HG03139 (cell line): ENCODE results near the gene FRMD3.

ENCODE experiments used
- ATAC-seq: cut with Tn5 transposase; IDR thresholded peaks from one replicate; pipeline ENCODE4 v1.9.1; 2021; ENCODE audit not compliant: unreplicated experiment

The FRMD3 gene

DNA sequence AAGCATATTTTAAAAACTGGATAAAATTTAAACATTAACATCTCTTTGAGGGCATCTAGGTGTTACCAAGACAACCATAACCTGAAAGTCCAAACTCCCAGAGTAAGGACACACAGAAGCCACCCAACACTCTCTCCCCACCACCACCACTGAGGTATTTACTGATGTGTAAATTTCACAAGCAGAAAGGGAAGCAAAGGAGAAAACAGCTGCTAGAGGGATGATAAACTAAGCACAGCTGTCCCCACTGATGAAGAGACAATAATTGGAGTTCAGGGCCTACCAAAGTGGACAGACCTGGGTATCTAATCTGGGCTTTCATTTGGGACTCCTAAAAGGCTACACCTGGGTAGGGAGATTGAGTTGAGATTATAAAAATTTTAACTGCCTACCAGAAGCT is 63.6 kb downstream of the FRMD3 start:
- ATAC-seq, result no peak

DNA sequence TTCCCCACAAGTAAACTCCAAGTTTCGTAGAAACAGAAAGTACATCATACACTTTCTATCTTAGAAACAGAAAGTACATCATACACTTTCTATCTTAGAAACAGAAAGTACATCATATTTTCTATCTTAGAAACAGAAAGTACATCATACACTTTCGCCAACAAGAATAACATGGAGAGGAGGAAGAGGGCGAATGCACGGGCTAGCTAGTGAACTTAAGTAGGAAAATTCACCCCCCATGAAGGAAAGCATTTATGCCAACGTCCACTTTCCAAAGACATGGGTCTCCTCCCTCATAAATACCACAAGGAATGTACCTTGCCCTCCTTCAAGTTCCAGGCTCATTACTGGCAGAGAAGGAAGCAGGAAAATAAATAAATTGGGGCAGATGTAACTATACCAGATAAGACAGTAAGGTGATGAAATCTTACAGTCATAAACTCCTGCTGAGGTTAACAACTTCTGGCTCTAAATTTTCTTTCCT is 64.7 kb downstream of the FRMD3 start:
- peak; percentile 95 for ATAC-seq

DNA sequence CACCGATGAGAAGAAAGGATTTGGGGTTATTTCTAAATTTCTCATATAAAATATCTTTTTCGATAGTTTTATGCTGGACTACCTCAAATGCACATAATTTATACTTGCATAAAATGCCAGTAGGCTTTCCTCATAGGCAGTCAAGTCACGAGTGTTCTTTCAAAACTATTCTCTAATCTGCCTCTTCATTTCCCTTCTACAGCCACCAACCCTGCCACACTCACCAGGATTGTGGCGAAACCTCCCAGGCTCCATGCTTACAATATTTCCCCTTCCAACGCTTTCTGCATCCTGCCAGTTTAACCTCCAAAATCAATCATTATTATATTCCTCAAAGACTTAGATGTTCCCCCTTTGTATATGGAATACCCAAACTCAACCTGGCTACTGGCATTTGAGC is 65.4 kb downstream of the FRMD3 start:
- no peak for ATAC-seq

DNA sequence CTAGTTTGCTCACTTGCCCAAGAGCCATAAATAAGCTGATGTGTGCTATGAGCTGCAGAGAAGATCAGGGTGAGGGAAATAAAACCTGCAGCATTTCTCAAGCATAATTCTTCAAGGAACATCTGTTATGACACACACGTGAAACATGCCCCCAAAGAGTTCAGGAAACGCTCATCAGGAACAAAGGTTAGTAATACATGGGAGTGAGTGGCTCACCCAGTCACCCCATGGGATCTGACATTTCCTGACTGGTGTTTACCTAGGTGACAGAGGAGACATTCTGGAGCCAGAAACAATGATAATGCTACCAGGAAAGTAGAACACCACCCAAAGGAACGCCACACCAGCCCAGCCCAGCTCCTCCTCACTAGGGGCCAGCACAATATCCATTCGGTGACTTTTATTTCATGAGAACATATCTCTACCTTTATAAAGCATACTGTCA is 66.0 kb downstream of the FRMD3 start:
- ATAC-seq, result no peak

DNA sequence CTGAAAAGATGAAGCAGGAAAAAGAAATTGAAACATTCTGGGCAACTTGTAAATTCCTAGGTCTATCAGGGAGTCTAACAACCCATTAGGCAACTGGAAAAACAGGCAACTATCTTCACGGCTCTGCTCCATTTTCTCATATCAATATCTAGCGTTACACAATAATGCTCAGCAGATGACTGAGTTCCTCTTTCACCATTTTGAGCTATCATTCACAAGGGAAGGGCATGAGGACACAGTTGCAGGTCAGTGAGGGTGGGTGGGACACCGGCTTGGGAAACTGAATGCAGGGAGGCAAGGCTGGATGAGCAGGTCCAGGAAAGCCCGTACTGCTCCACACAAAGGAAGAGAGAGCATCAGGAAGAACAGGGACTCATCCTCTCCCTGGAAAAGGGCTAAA is 67.0 kb downstream of the FRMD3 start:
- no peak for ATAC-seq

DNA sequence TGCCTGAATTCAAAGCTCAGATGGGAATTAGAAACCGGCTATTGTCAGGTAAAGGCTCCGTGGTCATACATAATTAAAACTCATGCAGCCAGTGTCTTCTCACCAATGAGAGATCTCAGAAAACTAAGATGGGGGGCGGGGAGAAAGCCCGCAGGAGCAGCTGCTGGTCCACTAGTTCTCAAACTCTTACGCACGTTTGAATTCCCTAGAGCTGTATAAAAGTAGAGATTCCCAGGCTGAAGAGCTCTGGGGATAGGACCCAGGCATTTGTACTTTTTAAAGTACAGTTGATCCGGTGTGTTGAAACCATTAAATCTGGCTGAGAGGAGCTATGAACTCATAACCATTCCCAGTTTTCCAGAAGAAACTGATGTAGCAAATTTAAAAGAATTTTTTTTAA is 68.5 kb downstream of the FRMD3 start:
- ATAC-seq, result no peak

DNA sequence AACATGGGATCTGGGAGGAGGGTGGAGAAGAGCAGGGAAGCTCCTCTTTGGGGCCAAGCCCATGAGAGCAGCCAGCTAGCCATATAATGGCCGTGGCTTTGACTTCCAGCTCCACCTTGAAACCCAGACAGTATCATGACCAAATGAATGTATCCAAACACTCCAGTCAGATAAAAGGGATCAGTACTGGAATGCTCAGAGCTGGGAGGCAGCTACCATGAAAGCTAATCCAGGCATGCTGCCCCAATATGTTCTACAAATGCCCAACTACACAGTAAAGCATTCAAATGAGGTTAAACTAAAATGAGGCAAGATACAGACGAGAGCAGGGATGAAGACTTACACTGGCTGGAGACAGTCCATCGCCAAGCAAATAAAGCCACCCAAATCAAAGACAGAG is 69.4 kb downstream of the FRMD3 start:
- ATAC-seq, result no peak

DNA sequence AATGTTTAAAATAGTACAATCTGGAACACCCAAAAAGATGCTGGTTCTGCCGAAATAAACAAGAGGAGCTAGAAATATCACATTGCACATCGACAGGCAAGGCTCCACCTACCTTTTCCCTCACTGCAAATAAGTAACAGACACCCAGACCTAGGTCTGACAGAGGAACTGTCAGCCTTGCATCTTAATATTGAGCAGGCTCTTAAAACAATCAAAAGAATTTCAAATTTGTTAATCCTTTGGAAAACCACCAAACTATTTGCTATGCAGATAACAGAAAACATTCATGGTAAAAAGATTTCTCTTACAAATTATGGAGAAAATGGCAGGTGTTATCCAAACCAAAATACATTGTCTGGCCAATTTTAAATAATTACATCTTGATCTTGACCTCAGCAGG is 71.3 kb downstream of the FRMD3 start:
- ATAC-seq, result no peak

DNA sequence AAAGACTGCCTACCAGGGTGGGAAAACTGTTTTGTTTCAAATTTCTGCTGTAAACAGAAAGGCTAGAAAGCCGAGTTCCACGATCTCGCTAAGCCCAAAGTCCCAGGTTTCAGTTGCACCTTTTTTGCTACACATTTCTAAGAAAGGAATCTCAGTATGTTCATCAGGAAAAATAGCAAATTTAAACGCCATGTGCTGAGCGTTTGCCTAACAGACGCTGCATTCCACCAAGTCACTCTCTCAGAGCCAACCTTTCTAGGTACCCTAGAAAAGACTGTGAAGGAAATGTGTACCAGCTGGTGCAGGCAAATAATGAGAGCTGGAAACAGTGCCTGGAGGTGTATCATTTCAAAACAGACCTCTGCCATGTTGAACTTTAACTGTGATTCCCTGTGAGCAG is 71.8 kb downstream of the FRMD3 start:
- no peak for ATAC-seq

DNA sequence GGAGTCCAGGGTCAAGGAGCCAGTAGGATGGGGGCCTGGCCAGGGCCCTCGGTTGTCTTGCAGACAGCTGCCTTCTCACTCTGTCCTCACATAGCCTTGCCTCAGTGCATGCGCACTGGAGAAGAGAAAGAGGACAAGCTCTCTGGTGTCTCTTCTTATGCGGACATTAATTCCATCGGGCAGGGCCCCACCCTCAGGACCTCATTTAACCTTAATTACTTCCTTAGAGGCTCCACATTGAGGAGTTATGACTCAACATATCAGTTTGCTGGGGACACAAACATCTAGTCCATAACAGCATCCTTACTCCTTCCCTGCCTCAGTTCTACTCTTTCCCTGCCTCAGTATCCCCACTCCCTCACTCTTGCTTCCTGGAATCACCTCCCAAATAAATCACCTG is 78.4 kb downstream of the FRMD3 start:
- ATAC-seq, result no peak

DNA sequence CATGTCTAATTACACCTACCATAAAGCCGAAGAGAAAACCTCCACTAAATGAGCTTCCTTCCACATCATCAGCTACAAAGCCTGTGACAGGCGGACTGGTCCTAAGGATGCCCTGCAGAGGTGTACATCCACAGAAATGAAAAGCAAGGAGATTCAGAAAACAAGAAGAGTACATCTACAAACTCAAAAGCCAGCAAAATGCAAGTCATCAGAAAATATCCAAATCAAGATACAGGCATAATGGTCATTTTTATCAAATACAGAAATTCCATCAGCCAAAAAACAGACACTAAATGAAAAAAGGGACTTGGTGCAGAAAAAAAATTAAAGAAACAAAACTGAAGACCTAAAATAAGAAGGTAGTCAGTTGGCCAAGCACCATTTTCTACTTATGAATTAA is 79.7 kb downstream of the FRMD3 start:
- no peak for ATAC-seq

DNA sequence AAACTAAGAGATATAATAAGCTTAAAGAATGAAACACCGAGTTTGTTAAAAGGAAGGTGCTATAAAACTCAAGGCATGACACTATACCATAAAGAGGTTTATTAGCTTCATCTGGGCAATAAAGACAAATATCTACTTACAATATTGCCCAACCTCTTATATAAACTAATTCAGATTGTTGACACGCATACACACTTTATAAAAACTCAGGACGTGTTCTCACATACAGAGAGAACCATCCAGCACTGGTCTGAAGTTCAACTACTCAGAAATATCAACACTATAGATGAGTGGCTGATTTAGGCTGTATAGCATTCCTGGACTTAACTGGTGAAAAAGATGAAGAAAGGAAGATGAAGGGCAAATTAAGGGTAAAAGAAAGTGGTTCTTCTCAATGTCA is 81.2 kb downstream of the FRMD3 start:
- ATAC-seq, result no peak

DNA sequence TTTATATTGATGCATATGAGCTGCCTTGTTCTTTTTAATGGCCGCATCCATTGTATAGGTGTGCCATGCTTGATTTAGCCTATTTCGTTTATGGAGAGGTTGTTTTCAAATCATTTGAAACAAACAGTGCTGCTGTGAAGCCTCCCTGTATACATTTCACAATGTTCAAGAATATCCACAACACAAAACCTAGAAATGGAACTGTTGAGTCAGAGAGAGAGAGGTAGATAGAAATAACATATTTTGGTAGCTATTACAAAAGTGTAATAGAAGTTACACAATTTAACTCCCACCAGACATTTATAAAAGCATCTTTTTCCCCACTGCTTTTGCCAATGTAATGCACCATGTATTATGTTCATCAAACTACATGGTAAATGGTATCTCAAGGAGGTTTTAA is 82.0 kb downstream of the FRMD3 start:
- no peak for ATAC-seq

DNA sequence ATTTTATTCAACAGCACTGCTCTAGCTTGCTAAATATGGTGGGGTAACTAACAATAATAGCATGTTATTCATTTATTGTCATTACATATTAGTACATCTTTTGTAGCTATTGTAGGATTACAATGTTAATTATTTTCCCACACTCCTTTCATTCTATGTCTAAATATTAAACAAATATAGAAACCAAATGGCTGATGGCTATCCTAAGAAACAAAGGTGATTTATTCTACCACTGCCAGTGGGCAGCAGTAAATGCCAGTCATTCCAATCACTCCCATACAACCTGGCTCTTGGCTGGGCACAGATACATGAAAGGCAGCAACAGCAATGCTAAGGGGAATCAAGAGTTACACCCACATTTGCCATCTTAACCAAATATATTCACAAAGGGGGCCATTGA is 84.1 kb downstream of the FRMD3 start:
- ATAC-seq, result no peak

DNA sequence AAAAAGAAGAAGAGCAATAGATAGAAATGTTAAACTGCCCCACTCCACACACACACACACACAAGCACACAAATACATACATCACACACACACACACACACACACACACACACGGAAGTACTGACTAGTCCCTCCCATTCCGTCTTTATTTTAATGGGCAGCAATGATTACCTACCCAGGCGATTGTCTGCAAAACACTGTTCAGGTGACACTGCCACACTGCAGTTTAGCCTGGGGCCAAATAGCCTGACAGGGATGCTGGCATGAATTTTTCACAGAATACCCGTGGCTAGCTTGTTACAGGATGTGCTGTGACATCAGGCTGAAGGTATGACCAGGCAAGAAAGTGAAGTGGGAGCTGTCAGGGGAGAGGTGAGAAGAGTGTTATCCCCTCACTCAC is 86.9 kb downstream of the FRMD3 start:
- ATAC-seq, result no peak

DNA sequence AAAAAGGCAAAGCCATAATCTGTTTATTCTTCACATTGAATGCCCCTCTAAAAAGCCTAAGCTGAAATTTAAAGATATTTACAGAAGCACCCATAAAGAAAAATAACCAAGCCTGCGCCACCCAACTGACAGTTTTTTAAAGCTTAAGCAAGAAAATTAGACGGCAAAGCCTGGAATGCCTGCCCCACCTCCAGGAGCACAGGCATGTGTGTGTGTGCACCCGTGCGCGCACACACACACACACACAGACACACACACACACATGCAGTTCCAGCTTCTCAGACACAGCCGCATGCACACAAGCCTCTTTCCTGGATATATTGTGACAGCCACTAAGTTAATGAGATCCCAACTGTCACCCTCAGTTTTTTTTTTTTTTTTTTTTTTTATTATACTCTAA is 88.2 kb downstream of the FRMD3 start:
- no peak for ATAC-seq

DNA sequence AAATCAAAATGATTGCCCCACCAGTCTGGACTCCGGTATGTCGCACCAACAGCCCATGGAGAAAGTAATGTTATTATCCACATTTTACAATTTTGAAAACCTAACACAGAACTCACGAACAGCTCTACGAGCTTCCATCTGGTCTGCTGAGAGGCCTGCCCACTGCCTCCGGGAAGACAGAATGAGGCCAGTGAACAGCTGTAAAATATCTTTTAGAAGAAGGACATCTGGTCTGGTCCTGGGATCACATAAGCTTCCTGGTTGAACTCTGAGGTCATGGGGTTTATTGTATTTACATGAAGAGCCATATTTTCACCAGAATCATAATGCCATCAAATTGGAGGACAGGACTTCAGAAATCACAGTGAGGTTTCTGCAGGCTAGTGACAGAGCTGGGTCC is 89.0 kb downstream of the FRMD3 start:
- ATAC-seq, result no peak

DNA sequence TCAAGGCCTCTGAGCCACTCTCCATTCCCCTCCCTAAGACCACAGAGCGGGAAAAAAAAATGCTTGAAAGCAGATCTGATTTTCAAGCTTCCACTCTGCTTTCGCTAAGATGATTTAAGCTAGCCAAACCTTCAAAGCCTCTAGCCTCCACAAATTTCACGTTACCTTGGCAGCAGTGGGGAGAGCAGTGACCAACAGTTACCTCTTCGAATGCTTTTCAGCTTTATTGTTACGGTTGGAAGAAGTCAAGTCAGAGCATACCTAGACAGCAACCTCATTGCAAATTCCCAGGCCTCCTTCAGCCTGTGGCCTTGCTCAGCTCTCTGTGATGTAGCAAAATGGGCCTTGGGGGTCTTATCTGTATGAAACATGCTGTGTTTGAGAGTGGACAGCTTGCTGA is 89.6 kb downstream of the FRMD3 start:
- ATAC-seq, result no peak

DNA sequence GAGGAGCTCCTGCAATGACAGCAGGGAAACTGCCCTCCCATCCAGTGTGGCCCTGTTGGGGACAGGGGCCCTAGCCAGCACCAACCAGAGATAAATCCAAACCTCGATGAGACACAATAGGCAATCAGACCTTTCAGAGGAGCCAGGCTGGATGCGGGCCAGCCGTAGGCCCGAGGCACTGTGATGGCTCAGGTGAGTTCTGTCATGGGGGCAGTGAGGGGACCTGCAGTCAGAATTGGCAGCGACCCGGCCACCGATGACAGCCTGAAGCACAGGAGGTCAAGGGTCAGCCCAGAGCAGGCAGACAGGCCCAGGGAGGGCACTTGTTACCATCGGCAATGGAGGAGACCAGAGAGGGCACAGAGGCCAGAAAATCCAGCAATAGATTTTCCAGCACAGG is 90.8 kb downstream of the FRMD3 start:
- ATAC-seq, result no peak

DNA sequence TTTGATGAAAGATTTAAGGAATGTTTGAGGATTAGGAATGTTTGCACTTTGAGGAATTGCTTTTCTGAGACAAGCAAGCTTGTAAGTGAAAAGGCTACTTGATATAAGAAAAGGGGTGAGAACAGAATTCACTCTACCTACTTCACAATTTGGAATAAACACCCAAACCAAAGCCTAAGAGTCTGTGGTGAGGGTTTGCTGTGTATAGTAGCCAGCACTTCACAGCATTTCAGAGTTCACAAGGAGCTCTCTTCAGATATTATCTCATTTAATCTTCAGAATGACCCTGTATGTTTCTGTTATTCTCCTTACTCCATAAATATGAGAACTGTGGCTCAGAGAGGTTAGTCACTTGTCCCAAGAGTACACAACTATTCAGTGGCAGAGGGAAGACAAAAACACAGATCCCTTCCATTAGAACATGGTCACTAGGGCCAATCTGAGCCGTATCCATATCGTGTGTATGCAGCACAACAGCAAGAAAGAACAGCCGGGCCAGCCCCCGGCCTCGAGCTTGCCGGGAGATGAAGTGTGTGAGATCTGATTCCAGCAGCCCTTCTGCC is 92.4 kb downstream of the FRMD3 start:
- no peak for ATAC-seq

DNA sequence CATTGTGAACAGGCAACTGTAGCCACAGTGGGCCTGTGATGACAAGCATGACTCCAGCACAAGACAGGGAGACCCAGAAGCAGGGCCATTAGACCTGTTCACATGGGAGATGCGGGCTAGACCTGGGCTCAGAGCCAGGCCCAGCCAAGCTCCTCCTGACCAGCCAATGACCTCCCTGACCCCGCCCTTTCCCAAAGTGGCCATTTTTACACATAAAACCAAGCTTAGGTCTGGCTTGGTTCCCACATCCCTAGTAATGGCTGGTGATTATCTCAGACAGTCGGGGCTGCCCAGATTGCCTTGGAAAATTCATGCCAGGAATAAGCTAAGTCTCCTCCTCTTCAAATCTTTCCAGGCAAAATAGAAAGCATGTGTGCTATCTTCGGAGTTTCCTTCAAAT is 94.1 kb downstream of the FRMD3 start:
- ATAC-seq, result no peak

DNA sequence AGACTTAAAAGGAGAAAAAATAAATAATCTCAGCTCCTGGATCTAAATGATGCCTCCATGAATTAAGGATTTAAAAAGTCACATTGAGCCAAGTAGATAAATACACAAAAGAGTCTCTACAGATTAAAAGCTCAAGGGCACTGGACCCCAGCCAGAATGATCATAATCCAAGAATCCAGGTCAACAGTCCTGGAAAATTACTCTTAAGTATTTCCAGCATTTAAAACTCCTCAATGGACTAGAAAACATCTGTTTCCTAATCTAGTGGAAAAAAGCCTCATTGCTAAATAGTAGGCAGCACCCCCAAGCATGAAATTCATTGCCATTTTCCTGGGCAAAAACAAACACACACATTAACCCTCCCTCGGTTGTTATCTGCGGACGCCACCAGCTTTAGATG is 96.8 kb downstream of the FRMD3 start:
- ATAC-seq, result no peak

DNA sequence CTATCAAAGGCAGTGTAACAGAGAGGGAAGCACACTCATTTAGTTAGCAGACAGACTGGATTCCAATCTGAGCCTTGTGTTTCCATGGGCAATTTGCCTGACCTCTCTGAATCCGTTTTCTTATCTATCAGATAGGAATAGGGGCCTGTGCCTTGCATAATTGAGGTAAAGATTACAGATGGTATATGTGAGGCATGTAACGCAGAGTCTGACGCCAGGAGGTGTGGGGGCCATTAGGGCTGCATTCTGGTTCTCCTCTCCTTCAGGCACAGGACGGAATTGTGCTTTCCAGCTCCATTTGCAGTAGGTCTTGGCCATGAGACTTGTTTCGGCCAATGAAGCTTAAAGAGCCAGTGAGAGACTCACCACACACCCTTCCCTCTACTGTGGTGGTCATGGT is 97.6 kb downstream of the FRMD3 start:
- no peak for ATAC-seq

DNA sequence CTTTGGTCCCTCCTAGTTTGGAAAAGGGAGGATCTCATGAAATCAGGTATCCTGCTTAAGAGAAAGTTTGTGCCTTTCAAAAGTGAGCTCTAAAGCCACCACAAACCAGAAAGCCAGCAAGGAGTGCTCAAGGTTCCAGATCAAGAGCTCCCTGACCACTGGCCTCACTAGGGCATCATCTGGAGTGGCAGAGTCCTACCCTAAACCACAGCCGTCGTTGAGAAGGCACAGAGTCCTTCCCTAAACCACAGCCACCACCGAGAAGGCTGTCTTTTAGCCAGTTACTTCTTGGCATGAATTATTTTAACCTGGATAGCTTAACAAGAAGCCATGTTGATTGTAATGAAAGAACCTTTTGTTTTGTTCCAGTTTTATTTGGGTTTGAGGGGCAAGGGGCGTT is 102.9 kb downstream of the FRMD3 start:
- no peak for ATAC-seq
